ENCODE results near the gene TFIP11. TPM values are rescaled to one million over a fixed set of nuclear protein-coding genes. Genes with fewer than 3 reads are reported as not detected.
A peak's percentile ranks its signal among the peaks of the same experiment; 100 is the strongest.

TFIP11 gene
- total and polyA plus RNA-seq, 9 of the 15 experiments (the other 6 are each of a cell fraction or from before 2014, with no cell fraction given): 11.5 to 38.1 (median 25.2) TPM

- TF ChIP-seq CTCF (IDR thresholded peaks at IDR 0.05 in 2 of 3, conservative IDR thresholded peaks at IDR 0.05 in 1 of 3; ENCODE audit: insufficient read depth in 2 of 3, low read depth in 1 of 3, low read length in 3 of 3) (0 out of 6 replicates have a peak, but pooled peaks of 1 of the 3 experiments have one; percentile 6), TOE1 (IDR thresholded peaks at IDR 0.05; ENCODE audit: borderline replicate concordance) (peak; percentile 13; the same call in 1 of the 2 replicates), TOE1 (CRISPR knock-in tag; IDR thresholded peaks at IDR 0.05; ENCODE audit: borderline replicate concordance, low read depth) (no peak), RAD51 (IDR thresholded peaks at IDR 0.05; ENCODE audit: borderline replicate concordance, low read depth) (no peak), SLC30A9 (CRISPR knock-in tag; IDR thresholded peaks at IDR 0.05) (no peak), HBP1 (CRISPR knock-in tag; IDR thresholded peaks at IDR 0.05) (no peak), MAZ (CRISPR knock-in tag; conservative IDR thresholded peaks at IDR 0.05 in 1 of 2, IDR thresholded peaks at IDR 0.05 in 1 of 2) (peak in 1 of 2 experiments; percentile 38; a peak in 1 of 4 replicates), CREB3L1 (IDR thresholded peaks at IDR 0.05; ENCODE audit: borderline replicate concordance, low read depth) (peak; percentile 37; the same call in 1 of the 2 replicates), USF2 (CRISPR knock-in tag; IDR thresholded peaks at IDR 0.05) (no peak), KHSRP (IDR thresholded peaks at IDR 0.05) (0 out of 2 replicates have a peak, but pooled peaks have one; percentile 18), MTA1 (IDR thresholded peaks at IDR 0.05; ENCODE audit: borderline replicate concordance) (peak; percentile 96)
These were observed at the start of gene TFIP11 (continued) for GRCh38 chr22:26512149-26512793.
